ENCODE measurements around the gene OSBPL10.

DNA sequence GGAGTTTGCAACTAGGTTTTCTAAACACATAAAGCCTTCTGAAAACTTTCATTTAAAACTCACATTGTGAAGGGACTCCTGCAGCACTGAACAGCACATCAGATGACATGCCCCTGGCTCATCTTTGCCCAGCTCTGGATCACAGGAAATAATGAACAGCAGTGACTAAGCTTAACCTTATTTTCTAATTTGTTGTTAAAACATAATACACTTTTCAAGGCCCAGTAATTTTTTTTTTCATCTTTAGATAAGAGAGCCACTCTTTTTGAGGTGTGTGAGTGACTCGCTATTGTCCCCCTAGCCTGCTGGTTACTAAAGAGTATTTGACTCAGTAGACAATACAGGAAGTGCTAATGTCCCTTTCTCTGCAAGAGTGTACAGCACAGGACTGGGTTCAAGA is 204.0 kb downstream of the OSBPL10 start:
- no peak for TF ChIP-seq POLR2A (IDR thresholded peaks at IDR 0.05)
- TF ChIP-seq CTCF (IDR thresholded peaks at IDR 0.05) = no peak

Measured in prostate gland (tissue), 2 donors.